Heart left ventricle (tissue), 16 donors: ENCODE results near the gene ORC3. TPM values are rescaled to one million over a fixed set of nuclear protein-coding genes. Genes with fewer than 3 reads are reported as not detected.

Experiments
- ATAC-seq, 4 donors: fragments of 200-7000 bp; cut with Tn5 transposase; one replicate each; pipeline ENCODE4 v1.9.1; 2020 to 2022; ENCODE audit warnings: moderate library complexity in 4 of 4, mild to moderate bottlenecking in 3 of 4, moderate number of reproducible peaks in 1 of 4
- DNase-seq, 5 donors: peaks; one replicate each; pipeline ENCODE4 v3.0.0-alpha.2; 2020
- H3K27ac ChIP-seq, 12 donors: fragments of 200-600 bp; sonication (generic) in 4 of 12; one replicate each; pipeline versions ENCODE4 v1.5.0 to v1.8.0; 2016 to 2022; ENCODE audit warnings: mild to moderate bottlenecking in 2 of 12
- H3K27me3 ChIP-seq, 9 donors: fragments of 200-600 bp; sonication (generic) in 2 of 9; one replicate each; pipeline versions ENCODE4 v1.5.1 to v1.8.0; 2016 to 2022; ENCODE audit warnings: mild to moderate bottlenecking in 3 of 9
- H3K36me3 ChIP-seq, 9 donors: fragments of 200-600 bp; sonication (generic) in 2 of 9; one replicate each; pipeline versions ENCODE4 v1.5.0 to v1.8.0; 2018 to 2022; ENCODE audit warnings: mild to moderate bottlenecking in 2 of 9
- H3K4me1 ChIP-seq, 12 donors: fragments of 200-600 bp; sonication (generic) in 4 of 12; one replicate each; pipeline versions ENCODE4 v1.5.0 to v1.8.0; 2016 to 2022; ENCODE audit warnings: mild to moderate bottlenecking in 3 of 12
- H3K4me3 ChIP-seq, 12 donors: fragments of 200-600 bp; sonication (generic) in 4 of 12; one replicate each; pipeline versions ENCODE4 v1.5.0 to v1.8.0; 2017 to 2022; ENCODE audit warnings: mild to moderate bottlenecking in 9 of 12, moderate library complexity in 4 of 12
- H3K9me3 ChIP-seq, 12 donors: fragments of 200-600 bp; sonication (generic) in 4 of 12; one replicate each; pipeline versions ENCODE4 v1.5.0 to v1.8.0; 2016 to 2022; ENCODE audit warnings: mild to moderate bottlenecking in 1 of 12
- POLR2A ChIP-seq, 2 donors: fragments of 450-650 bp; IDR thresholded peaks; one replicate each; pipeline ENCODE4 v1.6.1; 2017; ENCODE audit warnings: antibody characterized with exemption in 2 of 2, mild to moderate bottlenecking in 2 of 2, moderate library complexity in 2 of 2
- WGBS, 4 donors: extraction: QIAGEN DNeasy Blood & Tissue Kit in 2 of 4; methylation state at CpG; one replicate each; pipeline versions ENCODE4 v1.1.5 to v1.1.7; 2013 to 2018; 5-methylcytosine and 5-hydroxymethylcytosine counted together
- intact Hi-C, 10 donors: fragments of 100-400 bp; cut with DNase I; formaldehyde crosslinking; loops; one replicate each; pipeline versions ENCODE4 v1.11.1 to v1.14.2; 2022
- polyA plus RNA-seq, 2 donors: library from polyadenylated mRNA; stranded (reverse); fragments of 200-250 nt; gene quantifications; one replicate each; pipeline ENCODE4 v1.2.3, GENCODE V29; 2013
- total RNA-seq, 9 donors: library from RNA; depleted of rRNA in 2 of 9; stranded (reverse); fragments of >200 nt in 2 of 9; fragmentation: NEBNext Ultra II Directional in 3 of 9; extraction: Animal tissue kit (Norgen Biotek cat#: 25700) in 3 of 9; gene quantifications; one replicate each; pipeline versions ENCODE4 v1.1.0 to v1.2.4, GENCODE V29; 2016 to 2023
- TF ChIP-seq, protein P1 (sequence below), 12 donors: fragments of 200-600 bp; sonication (generic) in 4 of 12; IDR thresholded peaks; one replicate each; pipeline versions ENCODE4 v1.5.0 to v1.8.0; 2018 to 2022; ENCODE audit warnings: antibody characterized with exemption in 12 of 12, mild to moderate bottlenecking in 5 of 12
- donor health status: ischemic (EF 13 %, LVEDD 7.1; RV severe dilation, severe dysfunction).
- donor health status: healthy with polysubstance abuse.
- donor health status: DM: no; HTN: yes; CAD: no.
- donor health status: DM: no; HTN: no; CAD: no.
- donor health status: ischemic (EF 25% LVEDD 6.9; RV normal size, moderate dysfunction).
- donor health status: ischemic (EF 25% LVEDD 5.7; RV mildly dilated, moderate dysfunction).
- donor health status: healthy.
- donor health status: DM: yes; HTN: yes; CAD: no.
- donor health status: ischemic (EF 35%, LVEDD 5.7; RV mildly dilated, moderate dysfunction).
- donor health status: nonischemic (EF 11% LVEDD 7.7; RV severe dilation, severe dysfunction).
- donor health status: DM: yes; HTN: yes; CAD: no.
- donor health status: PGD.
- donor health status: ischemic (EF 29% LVEDD 5.4; RV normal size, mild dysfunction).
- donor health status: nonischemic (EF 23%, LVEDD 6.1; RV moderate dilation, normal function).

ORC3 gene
- total and polyA plus RNA-seq, 11 donors: 15.2 to 28.6 (median 20.0) TPM

DNA sequence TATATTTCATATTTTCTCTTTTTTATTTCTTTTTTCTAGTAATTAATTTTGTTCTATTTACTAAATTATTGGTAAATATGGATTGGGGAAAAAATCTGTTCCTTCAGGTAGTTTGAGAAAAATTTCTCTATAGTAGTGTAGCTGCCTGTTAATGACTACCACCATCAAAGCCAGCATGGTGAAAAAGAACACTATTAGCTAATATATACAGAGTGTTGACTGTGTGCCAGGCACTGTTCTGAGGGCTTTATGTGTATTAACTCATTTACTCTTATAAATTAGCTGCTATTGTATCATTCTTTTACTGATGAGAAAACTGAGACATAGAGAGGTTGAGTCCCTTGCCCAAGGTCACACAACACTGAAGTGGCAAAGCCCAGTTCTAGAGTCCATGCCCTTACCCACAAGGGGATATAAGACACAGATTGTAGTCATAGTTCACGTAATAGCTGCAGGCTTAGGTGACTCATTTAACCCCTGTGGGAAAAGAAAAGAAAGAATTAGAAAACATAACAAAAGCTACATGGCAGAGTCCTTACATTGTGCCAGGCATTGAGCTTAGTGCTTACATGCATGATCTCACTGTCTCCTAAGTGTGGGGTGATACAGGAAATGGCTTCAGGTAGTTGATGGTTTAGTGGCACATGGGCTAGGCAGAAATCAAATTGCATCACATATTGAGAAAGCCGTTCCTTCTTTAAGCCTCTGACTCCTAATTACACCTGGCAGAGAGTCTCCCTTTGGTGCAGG lies 124.3 kb downstream of the ORC3 start:
- peaks cover 0 to 24% (median 0%) of the 10 kb centered on the region in 12 donors for H3K4me1 ChIP-seq
- DNase-seq: no peak
- no peak overlapping the region for H3K4me3 ChIP-seq
- H3K27ac ChIP-seq: no peak overlapping the region
- no peaks in the 10 kb centered on the region for H3K36me3 ChIP-seq
- ATAC-seq: no peak
- 72 to 84% (median 82%) methylated on average over 2 of the region's 2 CpGs for WGBS, 4 donors
- no peaks in the 10 kb centered on the region for H3K27me3 ChIP-seq
- TF ChIP-seq, protein P1, sequence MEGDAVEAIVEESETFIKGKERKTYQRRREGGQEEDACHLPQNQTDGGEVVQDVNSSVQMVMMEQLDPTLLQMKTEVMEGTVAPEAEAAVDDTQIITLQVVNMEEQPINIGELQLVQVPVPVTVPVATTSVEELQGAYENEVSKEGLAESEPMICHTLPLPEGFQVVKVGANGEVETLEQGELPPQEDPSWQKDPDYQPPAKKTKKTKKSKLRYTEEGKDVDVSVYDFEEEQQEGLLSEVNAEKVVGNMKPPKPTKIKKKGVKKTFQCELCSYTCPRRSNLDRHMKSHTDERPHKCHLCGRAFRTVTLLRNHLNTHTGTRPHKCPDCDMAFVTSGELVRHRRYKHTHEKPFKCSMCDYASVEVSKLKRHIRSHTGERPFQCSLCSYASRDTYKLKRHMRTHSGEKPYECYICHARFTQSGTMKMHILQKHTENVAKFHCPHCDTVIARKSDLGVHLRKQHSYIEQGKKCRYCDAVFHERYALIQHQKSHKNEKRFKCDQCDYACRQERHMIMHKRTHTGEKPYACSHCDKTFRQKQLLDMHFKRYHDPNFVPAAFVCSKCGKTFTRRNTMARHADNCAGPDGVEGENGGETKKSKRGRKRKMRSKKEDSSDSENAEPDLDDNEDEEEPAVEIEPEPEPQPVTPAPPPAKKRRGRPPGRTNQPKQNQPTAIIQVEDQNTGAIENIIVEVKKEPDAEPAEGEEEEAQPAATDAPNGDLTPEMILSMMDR (IDR thresholded peaks at IDR 0.05): no peak
- no peak for TF ChIP-seq POLR2A (IDR thresholded peaks at IDR 0.05)
- no peaks in the 10 kb centered on the region for H3K9me3 ChIP-seq
- intact Hi-C loops: no loop called here

Other genes starting within 250 kb of the ORC3 start
- gene C6orf163, start 245.3 kb upstream of the ORC3 start, total RNA-seq: 1 to 10 TPM in 7 of 9 donors, under 1 TPM in 2; 0.67 to 3.8 (median 1.7) TPM
- 1 to 10 TPM in 1 of 2 donors, under 1 TPM in 1; 0.50 to 2.5 TPM for gene C6orf163, start 245.3 kb upstream of the ORC3 start, polyA plus RNA-seq
- gene CFAP206, start 182.2 kb upstream of the ORC3 start, total RNA-seq: under 1 TPM in 7 of 9 donors, not detected in 2; 0.12 to 0.41 (median 0.23) TPM
- gene CFAP206, start 182.2 kb upstream of the ORC3 start, polyA plus RNA-seq: under 1 TPM; 0.19 to 0.33 TPM
- 10 to 100 TPM in 3 of 9 donors, 1 to 10 TPM in 6; 6.3 to 12.2 (median 9.3) TPM for gene SLC35A1, start 117.2 kb upstream of the ORC3 start, total RNA-seq
- gene SLC35A1, start 117.2 kb upstream of the ORC3 start, polyA plus RNA-seq: 10 to 100 TPM; 12.1 to 13.9 TPM
- gene RARS2, start 148 bp upstream of the ORC3 start, total RNA-seq: 10 to 100 TPM; 13.3 to 24.2 (median 20.3) TPM
- gene RARS2, start 148 bp upstream of the ORC3 start, polyA plus RNA-seq: 10 to 100 TPM; 10.2 to 21.2 TPM
- gene AKIRIN2, start 112.1 kb downstream of the ORC3 start, total RNA-seq: 10 to 100 TPM; 15.2 to 54.7 (median 40.7) TPM
- 10 to 100 TPM; 21.8 to 42.0 TPM for gene AKIRIN2, start 112.1 kb downstream of the ORC3 start, polyA plus RNA-seq